Caco-2 (cell line): ENCODE data around the gene RHOBTB1. TPM values are rescaled to one million over a fixed set of nuclear protein-coding genes. Genes with fewer than 3 reads are reported as not detected.
"Not testable (repeated sequence)": the region's sequence is repeated elsewhere in the genome, so short reads cannot be mapped to it uniquely, and the experiment has no call there.

Experiments
- BruUV-seq: library from RNA; stranded (reverse); fragments of 400-500 nt; replicated peaks from 2 replicates; lab custom pipeline; 2021; lab: Mats Ljungman, UMichigan
- CTCF ChIA-PET: fragments of 300-600 bp; sonication (Branson Sonifier 250); formaldehyde crosslinking; loops from one replicate; lab custom pipeline; 2022; ENCODE audit warnings: antibody characterized with exemption; lab: Charles Lee
- POLR2A ChIA-PET: fragments of 300-600 bp; sonication (Branson Sonifier 250); formaldehyde crosslinking; loops from one replicate; lab custom pipeline; 2022; ENCODE audit warnings: antibody characterized with exemption; lab: Charles Lee
- DNase-seq, 2 experiments: peaks; one replicate each; pipeline versions ENCODE4 v3.0.0 to v3.0.0-alpha.2; 2020 to 2022
- H3K27me3 ChIP-seq: replicated peaks from 2 replicates; pipeline ENCODE4 v1.6.0; 2011; ENCODE audit warnings: low read length; ENCODE audit not compliant: control insufficient read depth, insufficient read depth
- H3K36me3 ChIP-seq: 2 replicates; pipeline ENCODE4 v1.5.1; 2011; ENCODE audit warnings: low read length; ENCODE audit not compliant: control insufficient read depth, insufficient read depth
- H3K4me1 ChIP-seq: fragments of 250-450 bp; sonication (Bioruptor Pico); 2 replicates; pipeline ENCODE4 v1.5.1; 2020; ENCODE audit warnings: mild to moderate bottlenecking
- H3K4me3 ChIP-seq: 2 replicates; pipeline ENCODE4 v1.5.1; 2011; ENCODE audit warnings: low read depth, mild to moderate bottlenecking, control low read depth, low read length
- H3K9me3 ChIP-seq: fragments of 250-450 bp; sonication (Bioruptor Pico); 2 replicates; pipeline ENCODE4 v1.5.1; 2020; ENCODE audit warnings: mild to moderate bottlenecking, moderate library complexity
- H3K27ac Mint-ChIP-seq: one replicate; pipeline ENCODE4 v1.8.0; 2022; ENCODE audit warnings: mixed read lengths; ENCODE audit not compliant: unreplicated experiment
- H3K27me3 Mint-ChIP-seq: one replicate; pipeline ENCODE4 v1.8.0; 2022; ENCODE audit warnings: mixed read lengths; ENCODE audit not compliant: insufficient read depth, unreplicated experiment
- H3K36me3 Mint-ChIP-seq: one replicate; pipeline ENCODE4 v1.8.0; 2022; ENCODE audit warnings: mild to moderate bottlenecking, mixed read lengths; ENCODE audit not compliant: insufficient read depth, unreplicated experiment
- H3K4me1 Mint-ChIP-seq: one replicate; pipeline ENCODE4 v1.8.0; 2022; ENCODE audit warnings: low read depth, mixed read lengths; ENCODE audit not compliant: unreplicated experiment
- H3K4me3 Mint-ChIP-seq: one replicate; pipeline ENCODE4 v1.8.0; 2022; ENCODE audit warnings: mild to moderate bottlenecking, moderate library complexity, mixed read lengths; ENCODE audit not compliant: unreplicated experiment
- H3K9me3 Mint-ChIP-seq: one replicate; pipeline ENCODE4 v1.8.0; 2022; ENCODE audit warnings: mixed read lengths; ENCODE audit not compliant: unreplicated experiment
- intact Hi-C: fragments of 100-400 bp; cut with micrococcal nuclease; formaldehyde crosslinking; loops from one replicate; pipeline ENCODE4 v1.10.0; 2022; ENCODE audit not compliant: unreplicated experiment
- total RNA-seq: library from RNA; stranded (reverse); gene quantifications from 2 replicates; pipeline ENCODE4 v1.2.3, GENCODE V29; 2022
- TF ChIP-seq, protein P1 (sequence below), 2 experiments: fragments of 200-600 bp in 1 of 2; IDR thresholded peaks; 1 replicate in 1 of 2; 2 replicates in 1 of 2; pipeline versions ENCODE4 v1.5.1 to v1.8.0; 2011 to 2022; ENCODE audit warnings: antibody characterized with exemption in 1 of 2, control low read depth in 1 of 2, inconsistent platforms in 1 of 2, low read depth in 1 of 2, low read length in 1 of 2, mild to moderate bottlenecking in 1 of 2, moderate library complexity in 1 of 2; ENCODE audit not compliant: insufficient read depth in 1 of 2, severe bottlenecking in 1 of 2, unreplicated experiment in 1 of 2

RHOBTB1 gene
- total RNA-seq, 1 experiment from 2014 or later, result 19.9 TPM

DNA sequence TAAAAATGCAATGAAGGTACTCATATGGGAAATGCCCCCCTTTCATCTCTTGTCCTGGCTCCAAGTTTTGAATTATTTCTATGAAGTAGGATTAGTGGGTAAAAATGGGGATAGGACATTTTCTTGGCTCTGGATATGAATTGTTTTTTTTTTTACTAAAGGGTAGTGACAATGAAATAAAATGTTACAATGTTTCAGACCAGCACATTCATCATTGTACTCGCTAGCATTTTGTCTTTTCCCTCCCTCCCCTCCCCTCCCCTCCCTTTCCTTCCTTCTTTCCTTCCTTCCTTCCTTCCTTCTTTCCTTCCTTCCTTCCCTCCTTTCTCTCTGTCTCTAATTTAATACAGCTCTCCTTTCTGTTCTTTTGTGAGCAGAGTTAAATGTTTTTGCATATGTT is 101.3 kb downstream of the RHOBTB1 start:
- intact Hi-C loops, result no loop called here
- ChIA-PET POLR2A (no interaction called here), CTCF (no interaction called here)
- no peaks in the 10 kb centered on the region for H3K36me3 Mint-ChIP-seq
- H3K36me3 ChIP-seq, result no peaks in the 10 kb centered on the region
- H3K4me3 ChIP-seq, result no peak overlapping the region
- DNase-seq, result no peak
- no peaks in the 10 kb centered on the region; the same call in 1 of the 2 replicates for H3K27me3 ChIP-seq
- H3K9me3 Mint-ChIP-seq, result no peaks in the 10 kb centered on the region
- H3K4me1 Mint-ChIP-seq, result no peaks in the 10 kb centered on the region
- no peak overlapping the region for H3K27ac Mint-ChIP-seq
- no peaks in the 10 kb centered on the region for H3K4me1 ChIP-seq
- H3K9me3 ChIP-seq, result no peaks in the 10 kb centered on the region
- BruUV-seq, result no TSS peak
- TF ChIP-seq, protein P1, sequence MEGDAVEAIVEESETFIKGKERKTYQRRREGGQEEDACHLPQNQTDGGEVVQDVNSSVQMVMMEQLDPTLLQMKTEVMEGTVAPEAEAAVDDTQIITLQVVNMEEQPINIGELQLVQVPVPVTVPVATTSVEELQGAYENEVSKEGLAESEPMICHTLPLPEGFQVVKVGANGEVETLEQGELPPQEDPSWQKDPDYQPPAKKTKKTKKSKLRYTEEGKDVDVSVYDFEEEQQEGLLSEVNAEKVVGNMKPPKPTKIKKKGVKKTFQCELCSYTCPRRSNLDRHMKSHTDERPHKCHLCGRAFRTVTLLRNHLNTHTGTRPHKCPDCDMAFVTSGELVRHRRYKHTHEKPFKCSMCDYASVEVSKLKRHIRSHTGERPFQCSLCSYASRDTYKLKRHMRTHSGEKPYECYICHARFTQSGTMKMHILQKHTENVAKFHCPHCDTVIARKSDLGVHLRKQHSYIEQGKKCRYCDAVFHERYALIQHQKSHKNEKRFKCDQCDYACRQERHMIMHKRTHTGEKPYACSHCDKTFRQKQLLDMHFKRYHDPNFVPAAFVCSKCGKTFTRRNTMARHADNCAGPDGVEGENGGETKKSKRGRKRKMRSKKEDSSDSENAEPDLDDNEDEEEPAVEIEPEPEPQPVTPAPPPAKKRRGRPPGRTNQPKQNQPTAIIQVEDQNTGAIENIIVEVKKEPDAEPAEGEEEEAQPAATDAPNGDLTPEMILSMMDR (IDR thresholded peaks at IDR 0.05; ENCODE audit: insufficient read depth in 1 of 2, low read depth in 1 of 2, low read length in 1 of 2, severe bottlenecking in 1 of 2, unreplicated experiment in 1 of 2), result no peak
- peaks cover 3% of the 10 kb centered on the region for H3K27me3 Mint-ChIP-seq
- no peak overlapping the region for H3K4me3 Mint-ChIP-seq

- H3K27ac Mint-ChIP-seq, result not testable (repeated sequence)
Observed at GRCh38 chr10:60841227-60841626, 102.8 kb downstream of the RHOBTB1 start.

GRCh38 chr10:60835049-60835448 is 108.9 kb downstream of the RHOBTB1 start:
- TF ChIP-seq, protein P1 (IDR thresholded peaks at IDR 0.05; ENCODE audit: insufficient read depth in 1 of 2, low read depth in 1 of 2, low read length in 1 of 2, severe bottlenecking in 1 of 2, unreplicated experiment in 1 of 2), result no peak
- Mint-ChIP-seq H3K36me3 (no peaks in the 10 kb centered on the region), H3K27ac (no peak overlapping the region), H3K27me3 (peaks cover 13% of the 10 kb centered on the region), H3K4me1 (no peaks in the 10 kb centered on the region), H3K4me3 (no peak overlapping the region), H3K9me3 (no peaks in the 10 kb centered on the region)
- intact Hi-C loops, result no loop called here
- DNase-seq, result no peak
- BruUV-seq, result no TSS peak
- Histone ChIP-seq H3K36me3 (no peaks in the 10 kb centered on the region), H3K4me1 (no peaks in the 10 kb centered on the region), H3K9me3 (no peaks in the 10 kb centered on the region), H3K4me3 (no peak overlapping the region), H3K27me3 (no peaks in the 10 kb centered on the region)
- CTCF ChIA-PET, result no interaction called here
- POLR2A ChIA-PET, result no interaction called here

More at GRCh38 chr10:60841227-60841626, 102.8 kb downstream of the RHOBTB1 start:
- H3K27me3 ChIP-seq, H3K36me3 ChIP-seq, H3K36me3 Mint-ChIP-seq, H3K4me1 ChIP-seq, H3K9me3 Mint-ChIP-seq, H3K27me3 Mint-ChIP-seq, DNase-seq, H3K4me3 ChIP-seq, intact Hi-C loops, BruUV-seq, H3K4me3 Mint-ChIP-seq, H3K9me3 ChIP-seq, H3K4me1 Mint-ChIP-seq: not testable (repeated sequence)
- ChIA-PET POLR2A (interaction anchor here (0.6 kb wide), 1 partner anchor 103 kb away, joined by 3 read pairs; no protein-coding TSS in a partner anchor), CTCF (interaction anchor here (0.6 kb wide), 3 partner anchors 30 to 123 kb away, joined by 4 to 6 read pairs (median 5); no protein-coding TSS in a partner anchor)
